ENCODE data around the gene ZMYM3. TPM values are rescaled to one million over a fixed set of nuclear protein-coding genes. Genes with fewer than 3 reads are reported as not detected.

Gene ZMYM3
- total RNA-seq (2021) (77.5 to 91.2 TPM (median 87.4 TPM) in 3 replicates), Bru-seq, nascent RNA (percentile 75 among the genes with signal in this experiment)
- long read RNA-seq, experiment 1, full-length matches to known transcripts, result 19 of 164 reads
- long read RNA-seq, experiment 1, partial matches to known transcripts, result 110 of 164 reads
- long read RNA-seq, experiment 1, other reads (novel, unspliced or antisense), result 35 of 164 reads
- long read RNA-seq, experiment 2, full-length matches to known transcripts, result 13 of 105 reads
- long read RNA-seq, experiment 2, partial matches to known transcripts, result 51 of 105 reads
- long read RNA-seq, experiment 2, other reads (novel, unspliced or antisense), result 41 of 105 reads
- long read RNA-seq, experiment 3, partial matches to known transcripts, result 15 of 20 reads
- long read RNA-seq, experiment 3, other reads (novel, unspliced or antisense), result 4 of 20 reads

- Mint-ChIP-seq H3K27ac (peak within 1 kb of the TSS; percentile 83), H3K36me3 (peaks cover 15% of the 10 kb centered on the region), H3K27me3 (ENCODE audit: low read depth) (no peaks in the 10 kb centered on the region), H3K9me3 (no peaks in the 10 kb centered on the region), H3K4me3 (peak within 1 kb of the TSS; percentile 90), H3K4me1 (peaks cover 21% of the 10 kb centered on the region)
- ChIA-PET POLR2A (interaction anchor here (0.6 to 2.3 kb wide), 6 partner anchors 29 to 112 kb away, joined by 3 to 17 read pairs (median 6); partner anchors contain the start of genes NONO and TAF1), CTCF (interaction anchor here (0.6 to 1.9 kb wide), 5 partner anchors 29 to 411 kb away, joined by 3 to 12 read pairs (median 8); partner anchors contain the start of genes NONO and TAF1)
- TF ChIP-seq USF2 (CRISPR knock-in tag; IDR thresholded peaks at IDR 0.05), result peak; percentile 71
- TF ChIP-seq PRDM15 (CRISPR knock-in tag; IDR thresholded peaks at IDR 0.05), result peak; percentile 95
- peak; percentile 70; the same call in 1 of the 2 replicates for TF ChIP-seq USF1 (CRISPR knock-in tag; IDR thresholded peaks at IDR 0.05)
- TF ChIP-seq NFYB (CRISPR knock-in tag; conservative IDR thresholded peaks at IDR 0.05; ENCODE audit: low read depth), result peak; percentile 54; the same call in 1 of the 2 replicates
- 0 out of 2 replicates have a peak, but pooled peaks have one; percentile 34 for TF ChIP-seq ETV6 (CRISPR knock-in tag; IDR thresholded peaks at IDR 0.05)
- no peak for TF ChIP-seq SMAD3 (CRISPR knock-in tag; IDR thresholded peaks at IDR 0.05; ENCODE audit: borderline replicate concordance)
- peak; percentile 70 for ATAC-seq
- peak; percentile 81 for DNase-seq (ENCODE audit: low spot score)
Observed at GRCh38 chrX:71254092-71254963, at the start of gene ZMYM3. ZMYM3 (minus strand) TSS chrX:71254140; CDS start chrX:71253255, 885 bp downstream.

- H3K36me3 Mint-ChIP-seq, result peaks cover 56% of the 10 kb centered on the region
- DNase-seq (ENCODE audit: low spot score) (no peak), ATAC-seq (no peak)
- TF ChIP-seq ZNF138 (CRISPR knock-in tag; conservative IDR thresholded peaks at IDR 0.05) (no peak), GTF2I (CRISPR knock-in tag; conservative IDR thresholded peaks at IDR 0.05) (no peak), CREM (CRISPR knock-in tag; IDR thresholded peaks at IDR 0.05) (no peak), RELA (CRISPR knock-in tag; IDR thresholded peaks at IDR 0.05; ENCODE audit: borderline replicate concordance) (no peak), ZBTB21 (CRISPR knock-in tag; IDR thresholded peaks at IDR 0.05; ENCODE audit: borderline replicate concordance) (no peak)
- H3K4me3 Mint-ChIP-seq, result no peak overlapping the region
- H3K4me1 Mint-ChIP-seq, result 0 out of 2 replicates have a peak, but pooled peaks cover 4% of the 10 kb centered on the region
- ChIA-PET CTCF (no interaction called here), POLR2A (no interaction called here)
- H3K27me3 Mint-ChIP-seq (ENCODE audit: low read depth), result no peaks in the 10 kb centered on the region
- no peaks in the 10 kb centered on the region for H3K9me3 Mint-ChIP-seq
- no peak overlapping the region for H3K27ac Mint-ChIP-seq
Observed at GRCh38 chrX:71302461-71303213, 48.7 kb upstream of the ZMYM3 start.
